ENCODE measurements around the gene GLOD4.

GLOD4 gene

GRCh38 chr17:774313-774584 is 7.8 kb downstream of the GLOD4 start:
- H3K27ac ChIP-seq (ENCODE audit: poor library complexity, severe bottlenecking), result no peak overlapping the region
- H3K4me1 ChIP-seq (ENCODE audit: insufficient read depth, poor library complexity, severe bottlenecking), result no peaks in the 10 kb centered on the region
- peaks cover 90% of the 10 kb centered on the region for H3K36me3 ChIP-seq (ENCODE audit: low read depth)
- ATAC-seq (ENCODE audit: low read depth) (no peak), DNase-seq (ENCODE audit: low spot score) (no peak)
- H3K4me3 ChIP-seq (ENCODE audit: severe bottlenecking), result no peak overlapping the region
- TF ChIP-seq CTCF (IDR thresholded peaks at IDR 0.05; ENCODE audit: poor library complexity, severe bottlenecking), result no peak
- no peaks in the 10 kb centered on the region for H3K9me3 ChIP-seq (ENCODE audit: severe bottlenecking)
- no peaks in the 10 kb centered on the region for H3K27me3 ChIP-seq (ENCODE audit: insufficient read depth, poor library complexity, severe bottlenecking)

- peaks cover 86% of the 10 kb centered on the region for H3K36me3 ChIP-seq (ENCODE audit: low read depth)
- no peak overlapping the region for H3K4me3 ChIP-seq (ENCODE audit: severe bottlenecking)
- H3K4me1 ChIP-seq (ENCODE audit: insufficient read depth, poor library complexity, severe bottlenecking), result no peaks in the 10 kb centered on the region
- H3K27me3 ChIP-seq (ENCODE audit: insufficient read depth, poor library complexity, severe bottlenecking), result no peaks in the 10 kb centered on the region
- no peak for TF ChIP-seq CTCF (IDR thresholded peaks at IDR 0.05; ENCODE audit: poor library complexity, severe bottlenecking)
- H3K27ac ChIP-seq (ENCODE audit: poor library complexity, severe bottlenecking), result no peak overlapping the region
- no peaks in the 10 kb centered on the region for H3K9me3 ChIP-seq (ENCODE audit: severe bottlenecking)
- DNase-seq (ENCODE audit: low spot score) (no peak), ATAC-seq (ENCODE audit: low read depth) (no peak)
Observed at GRCh38 chr17:773467-774312, 8.4 kb downstream of the GLOD4 start.

- H3K27ac ChIP-seq (ENCODE audit: poor library complexity, severe bottlenecking), result no peak overlapping the region
- peaks cover 80% of the 10 kb centered on the region for H3K36me3 ChIP-seq (ENCODE audit: low read depth)
- H3K9me3 ChIP-seq (ENCODE audit: severe bottlenecking), result no peaks in the 10 kb centered on the region
- DNase-seq (ENCODE audit: low spot score) (no peak), ATAC-seq (ENCODE audit: low read depth) (no peak)
- no peak overlapping the region for H3K4me3 ChIP-seq (ENCODE audit: severe bottlenecking)
- H3K27me3 ChIP-seq (ENCODE audit: insufficient read depth, poor library complexity, severe bottlenecking), result no peaks in the 10 kb centered on the region
- TF ChIP-seq CTCF (IDR thresholded peaks at IDR 0.05; ENCODE audit: poor library complexity, severe bottlenecking), result no peak
- H3K4me1 ChIP-seq (ENCODE audit: insufficient read depth, poor library complexity, severe bottlenecking), result no peaks in the 10 kb centered on the region
Observed at GRCh38 chr17:773016-773415, 9.1 kb downstream of the GLOD4 start.

GRCh38 chr17:767076-767475 is 15.0 kb downstream of the GLOD4 start:
- peaks cover 60% of the 10 kb centered on the region for H3K36me3 ChIP-seq (ENCODE audit: low read depth)
- no peak overlapping the region for H3K4me3 ChIP-seq (ENCODE audit: severe bottlenecking)
- H3K27ac ChIP-seq (ENCODE audit: poor library complexity, severe bottlenecking), result no peak overlapping the region
- no peaks in the 10 kb centered on the region for H3K4me1 ChIP-seq (ENCODE audit: insufficient read depth, poor library complexity, severe bottlenecking)
- TF ChIP-seq CTCF (IDR thresholded peaks at IDR 0.05; ENCODE audit: poor library complexity, severe bottlenecking), result no peak
- H3K27me3 ChIP-seq (ENCODE audit: insufficient read depth, poor library complexity, severe bottlenecking), result no peaks in the 10 kb centered on the region
- ATAC-seq (ENCODE audit: low read depth) (no peak), DNase-seq (ENCODE audit: low spot score) (no peak)
- no peaks in the 10 kb centered on the region for H3K9me3 ChIP-seq (ENCODE audit: severe bottlenecking)

GRCh38 chr17:760371-760770 is 21.7 kb downstream of the GLOD4 start:
- peaks cover 4% of the 10 kb centered on the region for H3K4me1 ChIP-seq (ENCODE audit: insufficient read depth, poor library complexity, severe bottlenecking)
- no peak for DNase-seq (ENCODE audit: low spot score)
- H3K27ac ChIP-seq (ENCODE audit: poor library complexity, severe bottlenecking), result no peak overlapping the region
- H3K9me3 ChIP-seq (ENCODE audit: severe bottlenecking), result no peaks in the 10 kb centered on the region
- H3K4me3 ChIP-seq (ENCODE audit: severe bottlenecking), result no peak overlapping the region
- ATAC-seq (ENCODE audit: low read depth), result no peak
- no peaks in the 10 kb centered on the region for H3K27me3 ChIP-seq (ENCODE audit: insufficient read depth, poor library complexity, severe bottlenecking)
- TF ChIP-seq CTCF (IDR thresholded peaks at IDR 0.05; ENCODE audit: poor library complexity, severe bottlenecking), result no peak
- H3K36me3 ChIP-seq (ENCODE audit: low read depth), result peaks cover 79% of the 10 kb centered on the region

All from RWPE2 (cell line).